Ecto neural progenitor cell (in vitro differentiated cells): ENCODE data around the gene RABGAP1L.
A peak's percentile ranks its signal among the peaks of the same experiment; 100 is the strongest.
"Not testable (repeated sequence)": the region's sequence is repeated elsewhere in the genome, so short reads cannot be mapped to it uniquely, and the experiment has no call there.

Experiments
- DNase-seq: peaks from one replicate; pipeline ENCODE4 v3.0.0-alpha.2; 2018; ENCODE audit warnings: low spot score

Gene RABGAP1L

DNA sequence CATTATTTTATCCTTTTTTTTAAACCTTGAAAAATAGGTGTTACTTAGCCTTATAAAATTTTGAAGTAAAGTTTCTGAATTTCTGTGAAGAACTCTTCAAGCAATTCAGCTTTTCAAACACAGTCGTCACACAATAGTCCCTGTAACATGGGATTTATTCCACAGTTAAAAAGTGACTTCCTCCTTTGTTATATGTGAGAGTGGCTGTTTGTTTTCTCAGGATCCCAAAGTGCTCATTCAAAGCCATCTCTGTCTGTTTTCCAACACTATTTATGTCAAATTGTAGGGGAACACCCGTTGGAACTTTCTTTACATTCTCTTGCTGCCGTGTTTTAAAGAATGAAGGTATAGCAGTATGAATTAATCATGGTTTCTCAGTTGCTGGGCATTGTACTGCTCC is 207.6 kb downstream of the RABGAP1L start:
- no peak for DNase-seq

DNA sequence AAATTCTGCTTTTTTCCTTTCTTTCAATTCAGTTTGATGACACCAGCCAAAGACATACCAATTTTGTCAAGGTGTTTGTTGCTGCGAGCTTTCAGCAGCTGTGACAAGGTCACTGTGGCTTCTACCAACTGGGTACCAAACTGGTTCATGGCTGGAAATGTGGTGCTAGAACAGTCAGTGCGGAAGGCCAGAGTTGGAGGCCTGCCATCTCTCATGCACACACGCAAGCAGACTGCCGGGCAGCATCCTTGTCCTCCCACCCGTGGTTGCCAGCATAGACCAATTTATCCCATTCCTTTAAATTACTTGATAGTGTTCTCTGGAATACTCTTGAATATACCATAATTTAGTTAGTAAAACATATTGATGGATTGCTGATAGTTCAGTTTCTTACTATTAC is 208.6 kb downstream of the RABGAP1L start:
- no peak for DNase-seq

DNA sequence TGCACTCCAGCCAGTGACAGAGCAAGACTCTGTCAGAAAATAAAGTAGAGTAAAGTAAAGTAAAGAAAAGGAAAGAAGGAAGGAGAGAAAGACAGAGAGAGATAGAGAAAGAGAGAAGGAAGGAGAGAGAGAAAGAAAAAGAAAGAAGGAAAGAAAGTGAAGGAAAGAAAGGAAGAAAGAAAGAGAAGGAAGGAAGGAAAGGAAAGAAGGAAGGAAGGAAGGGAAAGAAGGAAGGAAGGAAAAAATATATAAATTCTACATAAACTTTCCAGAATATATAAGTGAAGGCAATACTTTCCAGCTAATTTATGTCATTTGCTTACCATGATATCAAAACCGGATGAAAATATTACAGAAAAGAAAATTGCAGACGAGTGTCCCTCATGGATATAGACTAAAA is 216.7 kb downstream of the RABGAP1L start:
- DNase-seq = no peak

DNA sequence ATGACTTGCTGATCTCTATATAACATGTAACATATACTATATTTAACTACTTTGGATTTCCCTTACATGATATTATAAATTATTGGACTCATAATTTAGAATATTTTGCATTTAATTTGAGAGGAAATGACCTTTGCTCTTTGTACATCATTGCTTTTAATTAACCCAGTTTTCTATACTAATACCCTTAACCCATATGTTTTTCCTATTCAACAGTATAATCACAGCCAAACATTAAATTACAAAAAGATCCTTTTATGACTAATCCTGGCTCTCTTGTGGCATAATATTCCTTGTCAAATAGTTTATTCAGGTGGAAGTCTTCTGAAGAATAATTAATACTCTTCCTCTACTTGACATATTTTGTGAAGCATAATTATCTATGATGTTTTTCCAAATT is 232.4 kb downstream of the RABGAP1L start:
- no peak for DNase-seq

DNA sequence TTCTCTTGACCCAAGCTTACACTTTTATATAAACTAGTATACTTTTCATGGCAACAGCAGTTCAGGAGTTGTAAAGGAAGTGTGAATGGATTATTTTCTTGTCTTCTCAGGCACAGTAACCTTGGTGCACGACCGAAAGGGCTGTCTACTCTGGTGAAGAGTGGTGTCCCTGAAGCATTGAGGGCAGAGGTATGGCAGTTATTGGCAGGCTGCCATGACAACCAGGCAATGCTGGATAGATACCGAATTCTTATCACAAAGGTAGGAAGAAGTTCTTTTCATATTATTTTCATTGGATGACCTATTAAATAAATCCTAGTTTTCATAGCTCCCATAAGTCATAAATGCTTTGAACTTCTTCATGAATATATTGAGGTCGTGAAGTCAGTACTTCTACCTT is 234.6 kb downstream of the RABGAP1L start:
- no peak for DNase-seq

DNA sequence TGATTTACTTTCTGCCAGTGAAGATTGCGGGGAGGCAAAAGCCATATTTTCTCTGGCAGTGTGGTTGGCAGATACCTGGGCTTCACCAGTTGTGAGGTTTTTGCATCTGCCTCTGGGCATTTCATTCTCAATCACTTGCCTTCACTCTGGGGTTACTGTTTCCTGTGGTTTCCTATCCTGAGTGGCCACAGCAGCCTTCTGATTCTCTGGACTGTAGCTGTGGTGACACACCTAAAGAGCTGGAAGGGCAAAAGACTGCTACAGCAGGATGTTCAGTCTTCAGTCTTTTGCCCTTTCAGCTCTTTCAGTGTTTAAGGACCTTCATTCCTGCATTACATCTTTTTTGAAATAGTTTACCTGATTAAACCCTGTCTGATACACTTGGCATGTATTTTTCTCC is 237.9 kb downstream of the RABGAP1L start:
- DNase-seq = no peak

DNA sequence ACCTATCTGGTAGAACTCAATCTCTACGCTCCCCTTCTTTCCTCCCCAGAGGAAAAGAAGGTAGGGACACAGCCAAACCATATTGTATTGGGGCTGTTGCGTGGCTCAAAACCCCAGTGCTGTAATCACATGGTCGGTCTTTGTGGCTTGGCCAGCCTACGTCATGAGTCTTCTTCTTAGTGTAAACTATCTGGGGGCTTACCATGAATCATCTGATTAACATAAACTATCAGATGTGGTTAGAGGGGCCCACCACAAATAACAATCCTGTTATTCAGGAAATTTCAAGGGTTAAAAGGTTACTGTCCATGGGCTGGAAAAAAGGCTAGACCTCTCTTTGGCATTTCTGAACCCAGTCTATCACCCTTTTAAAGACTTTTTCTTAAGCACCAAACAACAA is 238.9 kb downstream of the RABGAP1L start:
- DNase-seq = no peak

DNA sequence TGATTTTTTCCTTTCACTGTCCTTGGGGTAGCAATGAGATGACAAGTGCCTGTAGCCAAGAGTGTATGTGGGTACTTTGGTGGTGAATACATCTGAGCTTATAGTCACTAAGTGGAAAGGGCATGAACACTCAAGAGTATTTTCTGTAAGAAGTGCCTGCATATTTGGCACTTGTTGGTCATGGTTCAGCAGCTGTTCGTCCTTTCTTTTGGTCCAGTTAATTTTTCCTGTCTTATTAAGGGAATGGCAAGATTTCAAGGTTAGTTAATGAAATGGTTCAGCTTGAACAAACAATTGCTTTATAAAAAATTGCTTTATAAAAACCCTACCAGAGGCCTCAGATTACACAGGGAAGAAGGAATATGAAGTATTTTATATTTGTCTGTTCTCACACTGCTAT is 239.9 kb downstream of the RABGAP1L start:
- DNase-seq = no peak

DNA sequence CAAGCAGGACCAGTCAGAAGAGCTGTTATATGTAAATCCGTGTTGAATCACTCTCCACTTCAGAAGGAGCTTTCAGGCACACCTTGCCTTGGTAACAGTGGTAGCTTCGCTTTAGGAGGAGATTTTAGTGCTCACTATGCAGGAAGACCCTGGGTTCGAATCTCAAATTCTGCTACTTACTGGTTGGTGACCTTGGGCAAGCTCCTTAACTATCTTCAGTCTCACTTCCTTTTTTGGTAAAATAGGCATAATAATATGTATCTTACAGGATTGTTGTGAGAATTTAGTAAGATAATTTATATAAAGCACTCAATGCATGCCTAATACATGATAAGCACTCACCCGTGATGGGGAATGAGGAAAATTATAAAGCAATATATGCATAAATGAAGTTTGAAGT is 241.8 kb downstream of the RABGAP1L start:
- DNase-seq = no peak

DNA sequence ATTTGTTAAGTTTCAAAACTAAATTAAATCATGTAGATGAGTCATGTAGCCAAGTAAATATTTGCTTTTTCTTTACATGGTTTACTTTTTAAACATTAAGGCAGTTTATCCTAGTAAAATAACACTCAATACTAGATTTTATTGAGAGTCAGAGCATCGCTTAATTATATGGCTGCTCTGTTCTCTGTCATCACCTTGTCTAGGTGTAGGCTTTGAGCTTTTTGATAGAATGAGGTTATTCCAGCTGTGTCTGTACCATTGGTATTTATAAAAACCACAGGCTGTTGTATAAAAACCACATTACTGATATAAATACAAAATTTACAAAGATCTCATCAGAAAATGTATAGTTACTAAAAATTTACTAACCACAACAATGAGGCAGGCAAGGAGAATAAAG is 245.9 kb downstream of the RABGAP1L start:
- no peak for DNase-seq

DNA sequence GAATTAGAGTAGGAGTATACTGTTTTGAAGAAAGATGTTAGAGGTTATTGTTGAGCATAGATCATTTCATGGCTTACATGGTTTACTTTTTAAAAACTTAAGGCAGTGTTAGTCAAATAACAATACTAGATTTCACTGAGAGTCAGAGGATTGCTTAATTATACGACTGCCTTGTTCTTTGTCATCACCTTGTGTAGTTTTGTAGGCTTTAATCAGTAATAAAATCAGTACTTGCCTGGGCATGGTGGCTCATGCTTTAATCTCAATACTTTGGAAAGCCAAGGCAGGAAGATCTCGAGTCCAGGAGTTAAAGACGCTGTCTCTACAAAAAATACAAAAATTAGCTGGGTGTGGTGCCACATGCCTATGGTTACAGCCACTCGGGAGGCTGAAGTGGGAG is 247.1 kb downstream of the RABGAP1L start:
- DNase-seq = no peak

DNA sequence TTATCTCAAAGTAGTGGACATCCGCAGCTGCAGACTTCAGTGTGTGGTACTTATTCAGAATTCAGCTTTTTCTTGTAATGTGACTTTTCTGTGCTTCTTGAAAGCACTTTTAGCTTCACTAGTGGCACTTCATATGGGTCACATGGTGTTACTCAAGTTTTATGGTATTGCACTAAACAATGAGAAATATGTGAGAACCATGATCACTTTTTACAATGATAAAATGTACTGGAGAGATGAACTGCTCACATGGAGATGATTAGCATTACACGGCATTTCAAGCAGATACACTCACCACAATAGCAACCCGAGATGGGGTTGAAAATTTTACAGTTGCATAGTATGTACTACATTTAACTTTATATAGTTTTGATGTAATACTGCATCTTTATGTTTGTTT is 248.3 kb downstream of the RABGAP1L start:
- no peak for DNase-seq

DNA sequence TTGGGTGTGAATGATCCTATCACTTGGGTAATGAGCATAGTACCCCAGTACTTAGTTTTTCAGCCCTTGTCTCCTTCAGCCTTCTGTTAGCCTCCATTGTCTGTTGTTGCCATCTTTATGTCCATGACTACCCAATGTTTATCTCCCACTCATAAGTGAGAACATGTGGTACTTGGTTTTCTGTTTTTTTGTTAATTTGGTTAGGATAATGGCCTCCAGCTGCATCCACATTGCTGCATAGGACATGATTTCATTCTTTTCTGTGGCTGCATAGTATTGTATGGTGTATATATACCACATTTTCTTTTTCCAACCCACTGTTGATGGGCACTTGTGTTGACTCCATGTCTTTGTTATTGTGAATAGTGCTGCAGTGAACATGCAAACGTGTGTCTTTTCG is 248.8 kb downstream of the RABGAP1L start:
- DNase-seq = no peak

DNA sequence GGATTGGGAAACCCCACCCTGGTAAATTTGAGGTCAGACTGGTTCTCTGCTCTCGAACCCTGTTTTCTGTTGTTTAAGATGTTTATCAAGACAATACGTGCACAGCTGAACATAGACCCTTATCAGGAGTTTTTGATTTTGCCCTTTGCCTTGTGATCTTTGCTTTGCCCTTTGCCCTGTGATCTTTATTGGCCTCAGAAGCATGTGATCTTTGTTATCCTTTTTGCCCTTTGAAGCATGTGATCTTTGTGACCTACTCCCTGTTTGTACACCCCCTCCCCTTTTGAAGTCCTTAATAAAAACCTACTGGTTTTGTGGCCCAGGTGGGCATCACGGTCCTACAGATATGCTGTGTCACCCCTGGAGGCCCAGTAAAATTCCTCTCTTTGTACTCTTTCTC is 250.5 kb downstream of the RABGAP1L start:
- DNase-seq = not testable (repeated sequence)

DNA sequence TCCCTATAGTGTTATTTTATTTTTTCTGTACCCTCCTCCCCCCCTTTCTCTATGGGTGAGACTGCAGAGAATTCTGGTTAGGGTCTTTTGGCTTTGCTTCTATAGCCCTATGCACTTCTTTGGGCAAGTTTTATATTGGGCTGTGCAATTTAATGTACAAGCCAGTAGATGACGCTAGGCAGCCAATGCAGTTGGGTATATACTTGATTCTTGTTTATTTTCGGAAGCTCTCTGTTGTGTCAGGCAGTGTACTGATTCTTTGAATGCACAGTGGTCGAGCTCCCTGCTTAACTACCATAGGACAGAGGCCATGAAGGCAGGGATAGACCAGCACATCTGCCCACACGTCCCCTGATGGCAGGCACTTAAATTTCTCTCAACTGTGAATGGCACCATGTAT is 254.3 kb downstream of the RABGAP1L start:
- DNase-seq = no peak

DNA sequence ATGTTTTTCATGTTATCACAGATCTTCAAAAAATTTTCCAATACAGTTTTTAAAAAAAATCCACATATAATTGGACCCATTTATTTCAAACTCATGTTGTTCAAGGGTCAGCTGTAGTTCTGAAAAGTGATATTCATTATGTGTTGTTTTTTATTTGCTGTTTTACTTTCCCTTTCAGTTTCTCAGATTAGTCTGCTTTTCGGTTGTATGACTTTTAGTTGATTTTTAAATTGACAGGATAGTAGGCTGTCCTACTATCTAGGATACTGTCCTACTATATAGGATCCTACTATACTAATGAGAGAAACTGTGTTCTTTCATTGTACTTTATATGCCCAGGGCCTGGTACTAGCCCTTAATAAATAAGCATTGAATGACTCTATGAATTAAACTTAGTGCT is 254.9 kb downstream of the RABGAP1L start:
- DNase-seq = no peak

DNA sequence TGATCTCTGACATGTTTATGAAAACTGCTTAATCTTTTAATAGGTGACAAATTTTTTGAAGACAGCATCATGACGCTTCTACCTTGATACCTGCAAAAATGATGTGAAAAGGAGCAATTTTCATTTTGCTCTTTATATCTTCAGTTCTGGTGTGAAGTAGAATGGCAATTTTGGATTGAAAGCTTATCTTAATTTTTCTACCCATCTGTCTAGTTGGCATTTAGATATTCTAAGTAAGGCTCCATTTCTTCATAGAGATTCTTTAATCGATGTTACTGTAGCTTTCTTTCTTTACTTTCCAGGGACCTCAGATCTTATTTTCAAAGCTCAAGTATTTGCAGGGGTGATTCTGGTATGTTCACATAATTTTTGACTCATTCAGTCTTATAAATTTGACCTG is 256.2 kb downstream of the RABGAP1L start:
- DNase-seq = no peak

DNA sequence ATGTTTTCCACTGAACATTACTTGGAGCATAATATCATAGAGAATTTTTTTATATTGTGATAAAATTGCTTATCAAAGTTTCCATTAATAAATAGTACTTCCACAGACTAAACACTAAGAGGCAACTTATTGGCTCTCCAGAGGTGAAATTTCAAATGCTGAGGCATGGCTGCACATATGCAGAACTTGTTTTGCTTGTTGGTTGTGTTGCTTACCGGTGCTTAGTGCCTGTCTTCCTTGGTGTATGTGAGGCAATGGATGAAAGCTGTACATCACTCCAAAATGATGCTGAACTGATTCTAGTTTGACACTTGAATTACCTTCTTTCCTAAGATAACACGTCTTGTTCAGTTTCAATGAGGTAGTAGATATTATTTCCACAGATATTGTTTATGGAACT is 258.6 kb downstream of the RABGAP1L start:
- DNase-seq = no peak

DNA sequence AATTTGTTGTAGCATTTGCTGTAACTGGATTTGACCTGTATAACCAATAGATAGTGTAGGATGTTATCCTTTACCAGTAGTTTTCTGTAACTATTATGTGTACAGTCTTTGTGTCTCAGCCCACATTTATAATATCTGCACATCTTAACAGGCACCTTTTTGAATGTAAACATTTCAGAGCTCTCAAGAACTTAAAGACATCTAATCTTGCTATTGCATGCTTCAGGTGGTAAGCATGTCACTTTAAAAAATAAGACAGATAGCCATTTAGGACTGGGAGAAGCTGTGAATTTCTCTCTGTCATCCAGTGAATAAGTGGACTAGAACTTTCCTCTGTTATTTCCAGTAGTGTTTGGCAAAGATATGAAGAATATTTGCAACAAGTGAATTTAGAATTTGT is 265.8 kb downstream of the RABGAP1L start:
- DNase-seq = no peak

DNA sequence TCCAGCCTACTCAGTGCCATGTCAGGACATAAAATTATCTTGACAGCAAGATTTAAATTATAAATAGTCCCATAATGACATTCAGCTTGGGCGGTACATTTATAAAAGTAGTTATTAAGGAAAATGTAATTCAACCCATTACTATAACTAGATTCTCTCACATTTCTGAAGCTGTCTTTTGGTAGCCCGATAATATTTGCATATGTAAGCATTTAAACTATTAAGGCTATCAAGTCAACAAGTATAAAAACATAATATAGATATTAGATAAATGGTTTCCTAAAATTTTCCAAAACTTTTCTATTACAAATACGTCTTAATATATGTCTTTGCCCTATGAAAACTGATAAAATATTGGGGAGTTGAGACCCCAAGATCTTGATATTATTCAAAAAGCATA is 266.8 kb downstream of the RABGAP1L start:
- DNase-seq = no peak

DNA sequence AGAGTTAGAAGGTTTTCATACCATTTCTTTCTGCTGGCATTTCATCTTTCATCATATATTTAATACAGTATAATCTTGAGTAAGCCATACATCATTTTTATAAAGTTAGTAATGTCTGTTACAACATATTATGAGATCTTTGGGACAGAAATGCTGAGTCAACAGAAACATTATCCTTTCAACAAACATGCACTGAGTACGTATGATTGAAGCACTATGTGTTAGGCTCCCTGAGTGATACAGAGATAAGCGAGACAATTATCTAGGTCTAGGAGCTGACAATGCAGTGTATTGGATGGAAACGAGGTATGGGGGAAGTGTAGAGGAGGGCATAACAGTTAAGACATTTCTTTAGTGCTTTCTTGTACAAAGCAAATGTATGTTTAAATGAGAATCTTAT is 268.7 kb downstream of the RABGAP1L start:
- DNase-seq = no peak

DNA sequence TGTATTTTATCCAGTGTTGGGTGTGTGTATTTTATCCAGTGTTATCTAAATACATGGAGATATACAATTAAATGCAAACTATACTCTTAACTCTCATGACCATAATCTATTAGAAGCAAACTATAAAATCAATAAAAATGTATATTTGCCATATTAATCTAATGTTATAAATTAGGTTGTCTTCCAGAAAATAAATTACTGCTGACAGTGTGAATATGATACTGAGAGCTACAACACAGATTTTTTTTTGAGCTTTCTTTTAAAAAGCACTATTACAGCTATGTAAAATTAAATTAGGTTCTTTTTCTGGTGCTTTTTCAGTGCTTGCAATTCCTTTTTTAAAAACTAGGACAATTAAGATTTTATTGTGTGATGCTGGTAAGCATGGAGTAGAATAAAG is 269.4 kb downstream of the RABGAP1L start:
- DNase-seq = no peak

DNA sequence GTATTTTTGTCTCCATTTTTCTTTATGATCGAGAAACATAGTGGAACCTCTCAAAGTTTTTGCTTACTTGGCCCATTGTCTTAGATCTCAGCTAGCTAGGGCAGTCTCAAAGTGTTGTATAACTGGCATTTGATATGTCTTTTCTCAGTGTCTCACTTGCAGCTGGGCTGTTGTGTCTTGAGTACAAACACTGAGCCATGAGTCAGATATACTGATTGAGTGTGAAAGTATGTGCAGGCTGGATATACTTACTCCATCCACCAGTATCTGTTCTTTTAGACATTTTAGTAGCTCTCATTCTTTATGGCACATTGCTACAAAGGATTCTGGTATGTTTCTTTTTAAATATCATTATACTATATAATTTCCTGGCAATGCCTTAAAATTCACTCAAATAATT is 274.1 kb downstream of the RABGAP1L start:
- no peak for DNase-seq

DNA sequence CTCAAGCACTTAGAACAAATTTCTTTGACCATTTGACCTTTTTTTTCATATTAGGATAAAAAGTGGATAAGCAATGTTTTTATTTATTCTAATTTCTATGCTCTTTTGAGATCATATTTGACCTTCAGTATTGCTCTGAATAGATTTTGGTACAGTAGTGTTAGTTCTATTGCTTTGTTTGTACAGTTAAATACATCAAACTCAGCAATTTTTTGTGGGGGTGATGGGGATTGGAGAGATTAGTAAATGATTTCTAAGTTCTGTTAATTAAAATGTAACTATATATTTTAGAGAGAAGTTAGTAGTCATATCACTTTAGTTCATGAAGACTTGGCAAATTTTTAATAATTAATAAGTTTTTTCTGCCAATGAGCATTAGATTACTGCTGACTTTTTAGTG is 286.0 kb downstream of the RABGAP1L start:
- DNase-seq = no peak

DNA sequence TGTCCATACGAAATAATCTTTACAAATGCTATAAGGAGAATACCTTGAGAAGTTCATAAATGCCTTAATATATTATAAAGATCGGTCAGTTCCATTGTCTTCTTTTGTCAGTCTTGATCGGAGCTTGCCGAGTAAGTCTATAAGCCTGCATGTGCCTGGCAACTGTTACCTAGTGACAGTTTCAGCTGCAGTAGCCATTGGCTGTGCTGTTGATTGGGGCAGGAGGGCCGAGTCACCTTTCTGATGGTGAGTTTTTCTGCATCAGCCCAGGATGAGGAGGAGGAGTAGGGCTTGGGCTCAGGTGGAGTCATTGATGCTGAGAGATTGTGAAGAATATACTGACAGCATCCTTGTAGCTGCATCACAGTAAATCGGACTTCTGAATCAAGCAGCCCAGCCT is 286.5 kb downstream of the RABGAP1L start:
- peak; percentile 50 for DNase-seq
